H9 (cell line): Measurements from ENCODE around the gene GPR87. TPM values are rescaled to one million over a fixed set of nuclear protein-coding genes. Genes with fewer than 3 reads are reported as not detected.
A peak's percentile ranks its signal among the peaks of the same experiment; 100 is the strongest.

Experiments used
- DNase-seq: peaks from one replicate; pipeline ENCODE4 v3.0.0-alpha.2; 2017
- H2AFZ ChIP-seq: one replicate; pipeline ENCODE4 v1.6.1; 2013; ENCODE audit warnings: mild to moderate bottlenecking, low read length, control low read depth, moderate library complexity
- H2AK5ac ChIP-seq: 2 replicates; pipeline ENCODE4 v1.6.1; 2013; ENCODE audit warnings: low read length, control low read depth, mixed read lengths; ENCODE audit not compliant: insufficient read length
- H2BK120ac ChIP-seq: one replicate; pipeline ENCODE4 v1.6.1; 2013; ENCODE audit warnings: low read depth, mild to moderate bottlenecking, low read length, control low read depth, inconsistent platforms; ENCODE audit not compliant: poor library complexity, severe bottlenecking
- H2BK12ac ChIP-seq: 2 replicates; pipeline ENCODE4 v1.6.1; 2013; ENCODE audit warnings: low read length, control low read depth, mixed read lengths, low read depth; ENCODE audit not compliant: insufficient read length
- H2BK15ac ChIP-seq: 2 replicates; pipeline ENCODE4 v1.6.1; 2013; ENCODE audit warnings: low read depth, low read length, control low read depth
- H2BK20ac ChIP-seq: one replicate; pipeline ENCODE4 v1.6.1; 2013; ENCODE audit warnings: low read depth, mild to moderate bottlenecking, low read length, control low read depth, inconsistent platforms; ENCODE audit not compliant: poor library complexity, severe bottlenecking
- H2BK5ac ChIP-seq: 2 replicates; pipeline ENCODE4 v1.6.1; 2013; ENCODE audit warnings: low read length, control low read depth, mixed read lengths; ENCODE audit not compliant: insufficient read length
- H3K14ac ChIP-seq: 2 replicates; pipeline ENCODE4 v1.6.1; 2013; ENCODE audit warnings: low read length, control low read depth; ENCODE audit not compliant: insufficient read depth
- H3K18ac ChIP-seq: 2 replicates; pipeline ENCODE4 v1.6.1; 2013; ENCODE audit warnings: low read depth, mild to moderate bottlenecking, mixed read lengths, low read length, control low read depth; ENCODE audit not compliant: insufficient read length
- H3K23ac ChIP-seq: 2 replicates; pipeline ENCODE4 v1.6.1; 2013; ENCODE audit warnings: low read length, control low read depth, mixed read lengths, low read depth; ENCODE audit not compliant: insufficient read length
- H3K23me2 ChIP-seq: 2 replicates; pipeline ENCODE4 v1.6.1; 2013; ENCODE audit warnings: low read depth, mild to moderate bottlenecking, mixed read lengths, low read length, control low read depth; ENCODE audit not compliant: insufficient read length, poor library complexity, severe bottlenecking
- H3K27ac ChIP-seq: 2 replicates; pipeline ENCODE4 v1.5.1; 2013; ENCODE audit warnings: low read length, control low read depth, mixed read lengths, low read depth; ENCODE audit not compliant: insufficient read length
- H3K27me3 ChIP-seq: 2 replicates; pipeline ENCODE4 v1.6.1; 2013; ENCODE audit warnings: low read length, control low read depth, inconsistent platforms; ENCODE audit not compliant: insufficient read depth
- H3K4ac ChIP-seq: 2 replicates; pipeline ENCODE4 v1.6.1; 2013; ENCODE audit warnings: low read depth, mild to moderate bottlenecking, control low read depth, inconsistent platforms, low read length, moderate library complexity
- H3K4me1 ChIP-seq: 2 replicates; pipeline ENCODE4 v1.6.1; 2013; ENCODE audit warnings: low read length, control low read depth, inconsistent platforms; ENCODE audit not compliant: insufficient read depth
- H3K4me2 ChIP-seq: 2 replicates; pipeline ENCODE4 v1.6.1; 2013; ENCODE audit warnings: low read length, control low read depth, mixed read lengths; ENCODE audit not compliant: insufficient read length, insufficient read depth
- H3K56ac ChIP-seq: 2 replicates; pipeline ENCODE4 v1.6.1; 2013; ENCODE audit warnings: low read depth, mild to moderate bottlenecking, mixed read lengths, low read length, control low read depth; ENCODE audit not compliant: insufficient read length
- H3K79me1 ChIP-seq: 2 replicates; pipeline ENCODE4 v1.6.1; 2013; ENCODE audit warnings: low read depth, mild to moderate bottlenecking, moderate library complexity, low read length, control low read depth, inconsistent platforms; ENCODE audit not compliant: insufficient read depth, poor library complexity, severe bottlenecking
- H3K79me2 ChIP-seq: 2 replicates; pipeline ENCODE4 v1.6.1; 2013; ENCODE audit warnings: low read length, control low read depth, inconsistent platforms; ENCODE audit not compliant: insufficient read depth
- H3K9ac ChIP-seq: 2 replicates; pipeline ENCODE4 v1.6.1; 2013; ENCODE audit warnings: low read length, control low read depth, mixed read lengths; ENCODE audit not compliant: insufficient read length; ENCODE audit errors: extremely low read depth
- H3K9me3 ChIP-seq: one replicate; pipeline ENCODE4 v1.6.1; 2013; ENCODE audit warnings: low read depth, low read length, inconsistent platforms; ENCODE audit not compliant: control insufficient read depth
- H3T11ph ChIP-seq: one replicate; pipeline ENCODE4 v1.6.1; 2013; ENCODE audit warnings: mild to moderate bottlenecking, low read length, control low read depth, inconsistent platforms
- H4K20me1 ChIP-seq: one replicate; pipeline ENCODE4 v1.6.1; 2013; ENCODE audit not compliant: control insufficient read depth, insufficient read length, insufficient read depth
- H4K5ac ChIP-seq: 2 replicates; pipeline ENCODE4 v1.6.1; 2013; ENCODE audit warnings: low read depth, mild to moderate bottlenecking, mixed read lengths, low read length, control low read depth; ENCODE audit not compliant: insufficient read length
- H4K8ac ChIP-seq: replicated peaks from 2 replicates; pipeline ENCODE4 v1.6.1; 2013; ENCODE audit warnings: low read length, control low read depth, mixed read lengths, low read depth; ENCODE audit not compliant: insufficient read length
- H4K91ac ChIP-seq: 2 replicates; pipeline ENCODE4 v1.6.1; 2013; ENCODE audit warnings: low read depth, mild to moderate bottlenecking, moderate library complexity, mixed read lengths, low read length, control low read depth; ENCODE audit not compliant: insufficient read length
- H3K27ac Mint-ChIP-seq, 3 experiments: 2 replicates in 2 of 3; 3 replicates in 1 of 3; pipeline ENCODE4 v1.8.0; 2020 to 2021; ENCODE audit warnings: mixed read lengths in 3 of 3, mild to moderate bottlenecking in 1 of 3, moderate library complexity in 1 of 3
- H3K27me3 Mint-ChIP-seq: 2 replicates; pipeline ENCODE4 v1.8.0; 2021; ENCODE audit warnings: low read depth, mild to moderate bottlenecking, moderate library complexity, mixed read lengths
- H3K36me3 Mint-ChIP-seq, 3 experiments: 2 replicates in 2 of 3; 3 replicates in 1 of 3; pipeline ENCODE4 v1.8.0; 2020 to 2021; ENCODE audit warnings: low read depth in 3 of 3, mixed read lengths in 3 of 3; ENCODE audit not compliant: insufficient read depth in 1 of 3
- H3K4me1 Mint-ChIP-seq, 2 experiments: 2 replicates each; pipeline ENCODE4 v1.8.0; 2020; ENCODE audit warnings: mixed read lengths in 2 of 2
- H3K4me3 Mint-ChIP-seq, 2 experiments: 2 replicates in 1 of 2; 3 replicates in 1 of 2; pipeline ENCODE4 v1.8.0; 2020 to 2021; ENCODE audit warnings: mild to moderate bottlenecking in 2 of 2, mixed read lengths in 2 of 2, moderate library complexity in 1 of 2
- H3K9me3 Mint-ChIP-seq, 2 experiments: 2 replicates in 1 of 2; 3 replicates in 1 of 2; pipeline ENCODE4 v1.8.0; 2020; ENCODE audit warnings: mild to moderate bottlenecking in 2 of 2, mixed read lengths in 2 of 2, moderate library complexity in 1 of 2
- CTCF ChIP-seq: fragments of 200-600 bp; sonication (generic); conservative IDR thresholded peaks from 3 replicates; pipeline ENCODE4 v1.8.0; 2021; ENCODE audit warnings: antibody characterized with exemption, mild to moderate bottlenecking
- WGBS: extraction: QIAGEN DNeasy Blood & Tissue Kit; methylation state at CpG from one replicate; pipeline ENCODE4 v1.1.7; 2013; ENCODE audit warnings: missing lambda C conversion rate, low lambda C conversion rate, mixed read lengths; ENCODE audit not compliant: insufficient read length; ENCODE audit errors: extremely low coverage; 5-methylcytosine and 5-hydroxymethylcytosine counted together
- total RNA-seq: library from RNA; stranded (reverse); gene quantifications from 2 replicates; pipeline ENCODE4 v1.2.1, GENCODE V29; 2021

GPR87 gene
- total RNA-seq, 1 experiment from 2014 or later = 0.33 TPM

GRCh38 chr3:151309566-151309965, 7.1 kb downstream of the GPR87 start:
- H4K5ac ChIP-seq = no peak overlapping the region
- no peak overlapping the region for H3K56ac ChIP-seq
- no peaks in the 10 kb centered on the region for H3K79me2 ChIP-seq
- H2AFZ ChIP-seq = no peak overlapping the region
- no peak overlapping the region for H2BK15ac ChIP-seq
- H3K27ac ChIP-seq = no peak overlapping the region
- no peaks in the 10 kb centered on the region for H3K79me1 ChIP-seq
- H3K23ac ChIP-seq = no peak overlapping the region
- Mint-ChIP-seq H3K4me1 (peaks cover 43 to 45% of the 10 kb centered on the region in 2 experiments), H3K27ac (peak overlapping the region in 1 of 3 experiments; percentile 38; a peak in 2 of 7 replicates), H3K4me3 (no peak overlapping the region), H3K27me3 (no peaks in the 10 kb centered on the region), H3K36me3 (no peaks in the 10 kb centered on the region), H3K9me3 (no peaks in the 10 kb centered on the region)
- H3K9ac ChIP-seq = no peak overlapping the region
- H4K91ac ChIP-seq = no peak overlapping the region
- no peak overlapping the region for H2AK5ac ChIP-seq
- H3K14ac ChIP-seq = no peak overlapping the region
- no CpG with 5 or more reads among the region's 2 CpGs for WGBS
- H2BK5ac ChIP-seq = no peak overlapping the region
- H4K20me1 ChIP-seq = no peaks in the 10 kb centered on the region
- H3K9me3 ChIP-seq = no peaks in the 10 kb centered on the region
- no peak overlapping the region for H3K4me2 ChIP-seq
- no peak overlapping the region for H3K4ac ChIP-seq
- no peak overlapping the region for H3T11ph ChIP-seq
- H3K23me2 ChIP-seq = no peaks in the 10 kb centered on the region
- TF ChIP-seq CTCF = no peak
- H3K18ac ChIP-seq = no peak overlapping the region
- H2BK12ac ChIP-seq = no peak overlapping the region
- H4K8ac ChIP-seq = no peak overlapping the region
- no peak overlapping the region for H2BK20ac ChIP-seq
- H2BK120ac ChIP-seq = no peak overlapping the region
- H3K27me3 ChIP-seq = no peaks in the 10 kb centered on the region
- H3K4me1 ChIP-seq = peaks cover 11% of the 10 kb centered on the region; the same call in 1 of the 2 replicates
- no peak for DNase-seq
